WTC11 (cell line): ENCODE results near the gene NOS3.

Source experiments
- CBFB ChIP-seq: sonication (generic); formaldehyde crosslinking; IDR thresholded peaks from 2 replicates; pipeline ENCODE4 v1.8.1; 2022; ENCODE audit warnings: mild to moderate bottlenecking, low read depth, missing genetic modification reagents
- CREB1 ChIP-seq: sonication (generic); formaldehyde crosslinking; IDR thresholded peaks from 2 replicates; pipeline ENCODE4 v1.8.0; 2023; ENCODE audit warnings: mild to moderate bottlenecking, missing genetic modification reagents
- CTCF ChIP-seq: fragments of 200-600 bp; IDR thresholded peaks from 2 replicates; pipeline ENCODE4 v1.8.0; 2022; ENCODE audit warnings: antibody characterized with exemption
- KAT7 ChIP-seq: sonication (generic); formaldehyde crosslinking; IDR thresholded peaks from 2 replicates; pipeline ENCODE4 v1.8.1; 2023; ENCODE audit warnings: missing genetic modification reagents, mild to moderate bottlenecking, borderline replicate concordance
- MAX ChIP-seq: sonication (generic); formaldehyde crosslinking; IDR thresholded peaks from 2 replicates; pipeline ENCODE4 v1.8.0; 2022; ENCODE audit warnings: mild to moderate bottlenecking, missing genetic modification reagents
- NR1H2 ChIP-seq: sonication (generic); formaldehyde crosslinking; IDR thresholded peaks from 2 replicates; pipeline ENCODE4 v1.9.0; 2021; ENCODE audit warnings: mild to moderate bottlenecking, moderate library complexity, missing genetic modification reagents
- TEAD1 ChIP-seq: sonication (generic); formaldehyde crosslinking; IDR thresholded peaks from 2 replicates; pipeline ENCODE4 v1.8.0; 2022; ENCODE audit warnings: mild to moderate bottlenecking, missing genetic modification reagents
- ZNF138 ChIP-seq: sonication (generic); formaldehyde crosslinking; conservative IDR thresholded peaks from 2 replicates; pipeline ENCODE4 v1.8.1; 2022; ENCODE audit warnings: mild to moderate bottlenecking, moderate library complexity, missing genetic modification reagents
- ZNF512 ChIP-seq: sonication (generic); formaldehyde crosslinking; IDR thresholded peaks from 2 replicates; pipeline ENCODE4 v1.8.1; 2022; ENCODE audit warnings: missing genetic modification reagents, borderline replicate concordance

GRCh38 chr7:150999001-150999400, 8.2 kb downstream of the NOS3 start:
- TF ChIP-seq CTCF: no peak
- TF ChIP-seq MAX (CRISPR knock-in tag): no peak
- no peak for TF ChIP-seq ZNF512 (CRISPR knock-in tag)
- no peak for TF ChIP-seq ZNF138
- TF ChIP-seq NR1H2 (CRISPR knock-in tag): no peak
- TF ChIP-seq CREB1 (CRISPR knock-in tag): no peak
- no peak for TF ChIP-seq TEAD1 (CRISPR knock-in tag)
- no peak for TF ChIP-seq CBFB (CRISPR knock-in tag)
- no peak for TF ChIP-seq KAT7 (CRISPR knock-in tag)
